A549 (cell line): ENCODE results near the gene JUP. TPM values are rescaled to one million over a fixed set of nuclear protein-coding genes. Genes with fewer than 3 reads are reported as not detected.

Source experiments
- ATAC-seq, 2 experiments: fragments of 200-7000 bp in 1 of 2; fragments of >200 bp in 1 of 2; cut with Nextera tagmentation in 1 of 2; cut with Tn5 transposase in 1 of 2; 3 replicates each; pipeline versions ENCODE4 v1.8.0 to v1.9.1; 2018 to 2020; ENCODE audit warnings: mild to moderate bottlenecking in 1 of 2, moderate library complexity in 1 of 2
- CTCF ChIA-PET: fragments of 300-600 bp; sonication (Branson Sonifier 250); formaldehyde crosslinking; extraction: SDS; loops from one replicate; lab custom pipeline; 2021; ENCODE audit warnings: antibody characterized with exemption, inconsistent platforms; lab: Yijun Ruan, JAX
- POLR2A ChIA-PET: fragments of 350-600 bp; formaldehyde crosslinking; extraction: SDS; loops from one replicate; lab custom pipeline; 2021; ENCODE audit warnings: antibody characterized with exemption, inconsistent platforms; lab: Yijun Ruan, JAX
- DNase-seq, 2 experiments: peaks; one replicate each; pipeline versions ENCODE4 v3.0.0 to v3.0.0-alpha.2; 2011 to 2016; ENCODE audit warnings: low read depth in 1 of 2, low spot score in 1 of 2
- FAIRE-seq: peaks from 2 replicates; lab custom pipeline; 2011; peaks lifted over from hg19 to GRCh38; lab: Jason Lieb, UNC
- H3K27ac ChIP-seq, 2 experiments: fragments of >200 bp; sonication (Bioruptor Twin); formaldehyde crosslinking; 3 replicates each; pipeline ENCODE4 v1.5.1; 2016 to 2017
- H3K4me1 ChIP-seq: fragments of >200 bp; sonication (Bioruptor Twin); formaldehyde crosslinking; 3 replicates; pipeline ENCODE4 v1.6.1; 2016
- H3K4me2 ChIP-seq: fragments of >200 bp; sonication (Bioruptor Twin); formaldehyde crosslinking; 3 replicates; pipeline ENCODE4 v1.6.1; 2016
- H3K4me3 ChIP-seq: fragments of >200 bp; sonication (Bioruptor Twin); formaldehyde crosslinking; 3 replicates; pipeline ENCODE4 v1.5.1; 2016
- H3K9me3 ChIP-seq: fragments of >200 bp; sonication (Bioruptor Twin); formaldehyde crosslinking; 3 replicates; pipeline ENCODE4 v1.6.1; 2016
- BHLHE40 ChIP-seq: IDR thresholded peaks from 2 replicates; pipeline ENCODE4 v1.6.1; 2012; ENCODE audit warnings: low read depth, low read length, inconsistent platforms
- CBX2 ChIP-seq: fragments of 200-600 bp; sonication (generic); IDR thresholded peaks from 2 replicates; pipeline ENCODE4 v1.6.1; 2016; ENCODE audit warnings: low read depth, mild to moderate bottlenecking, borderline replicate concordance
- CHD2 ChIP-seq: fragments of 150-350 bp; IDR thresholded peaks from 2 replicates; pipeline ENCODE4 v1.6.1; 2014; ENCODE audit warnings: low read length; ENCODE audit not compliant: partially characterized antibody
- CHD4 ChIP-seq: fragments of 200-600 bp; sonication (generic); IDR thresholded peaks from 2 replicates; pipeline ENCODE4 v1.6.1; 2016; ENCODE audit warnings: antibody characterized with exemption, mild to moderate bottlenecking, borderline replicate concordance
- CTCF ChIP-seq: fragments of >200 bp; sonication (Bioruptor Twin); formaldehyde crosslinking; IDR thresholded peaks from 3 replicates; pipeline ENCODE4 v1.5.1; 2016
- E2F6 ChIP-seq: IDR thresholded peaks from 2 replicates; pipeline ENCODE4 v1.6.1; 2012; ENCODE audit warnings: low read depth, borderline replicate concordance
- EHF ChIP-seq: fragments of 250-450 bp; sonication (Bioruptor Pico); IDR thresholded peaks from 2 replicates; pipeline ENCODE4 v1.5.0; 2020; ENCODE audit warnings: mild to moderate bottlenecking
- EHMT2 ChIP-seq: fragments of 200-600 bp; sonication (generic); IDR thresholded peaks from 2 replicates; pipeline ENCODE4 v1.6.1; 2016; ENCODE audit warnings: antibody characterized with exemption, low read depth, mild to moderate bottlenecking, moderate library complexity
- EP300 ChIP-seq, 2 experiments: fragments of >200 bp; sonication (Bioruptor Twin); formaldehyde crosslinking; IDR thresholded peaks; 2 replicates in 1 of 2; 3 replicates in 1 of 2; pipeline ENCODE4 v1.6.1; 2016 to 2017
- ESRRA ChIP-seq: fragments of 150-350 bp; IDR thresholded peaks from 2 replicates; pipeline ENCODE4 v1.6.1; 2014; ENCODE audit warnings: mild to moderate bottlenecking, low read length, borderline replicate concordance
- FOSB ChIP-seq: fragments of 250-450 bp; sonication (Bioruptor Pico); IDR thresholded peaks from 2 replicates; pipeline ENCODE4 v1.5.0; 2020; ENCODE audit warnings: mild to moderate bottlenecking, moderate library complexity
- FOSL2 ChIP-seq, 2 experiments: fragments of 450-650 bp in 1 of 2; fragments of >200 bp in 1 of 2; sonication (Bioruptor Twin) in 1 of 2; formaldehyde crosslinking; IDR thresholded peaks; 2 replicates each; pipeline versions ENCODE4 v1.5.0 to v1.6.1; 2016 to 2020; ENCODE audit warnings: mild to moderate bottlenecking in 1 of 2, moderate library complexity in 1 of 2
- GATA3 ChIP-seq: IDR thresholded peaks from 2 replicates; pipeline ENCODE4 v1.6.1; 2012; ENCODE audit warnings: borderline replicate concordance
- HES2 ChIP-seq: fragments of >200 bp; sonication (Bioruptor Twin); formaldehyde crosslinking; IDR thresholded peaks from 2 replicates; pipeline ENCODE4 v1.6.1; 2016
- HOXA7 ChIP-seq: fragments of 250-450 bp; sonication (Bioruptor Pico); IDR thresholded peaks from 2 replicates; pipeline ENCODE4 v1.5.0; 2020; ENCODE audit warnings: mild to moderate bottlenecking, moderate library complexity
- HOXB13 ChIP-seq: fragments of 250-450 bp; sonication (Bioruptor Pico); IDR thresholded peaks from 2 replicates; pipeline ENCODE4 v1.5.0; 2020; ENCODE audit warnings: low read depth, mild to moderate bottlenecking, moderate library complexity
- JUNB ChIP-seq: fragments of >200 bp; sonication (Bioruptor Twin); formaldehyde crosslinking; IDR thresholded peaks from 2 replicates; pipeline ENCODE4 v1.6.1; 2016
- MAFK ChIP-seq: fragments of 450-650 bp; IDR thresholded peaks from 2 replicates; pipeline ENCODE4 v1.6.1; 2014; ENCODE audit not compliant: partially characterized antibody
- MYC ChIP-seq: IDR thresholded peaks from 2 replicates; pipeline ENCODE4 v1.6.1; 2012; ENCODE audit warnings: mild to moderate bottlenecking, inconsistent platforms, low read length, improper control_type of control experiment, borderline replicate concordance
- NFE2L2 ChIP-seq: fragments of 150-350 bp; conservative IDR thresholded peaks from 2 replicates; pipeline ENCODE4 v1.6.1; 2014; ENCODE audit warnings: low read length
- NR3C1 ChIP-seq: fragments of >200 bp; sonication (Bioruptor Twin); formaldehyde crosslinking; IDR thresholded peaks from 3 replicates; pipeline ENCODE4 v1.6.1; 2017
- PHF8 ChIP-seq: fragments of 200-600 bp; sonication (generic); IDR thresholded peaks from 2 replicates; pipeline ENCODE4 v1.6.1; 2016; ENCODE audit warnings: low read depth, mild to moderate bottlenecking, antibody characterized with exemption, moderate library complexity, borderline replicate concordance
- POLR2AphosphoS2 ChIP-seq: conservative IDR thresholded peaks from 2 replicates; pipeline ENCODE4 v1.6.1; 2012; ENCODE audit warnings: low read length, improper control_type of control experiment, inconsistent platforms
- RARB ChIP-seq: fragments of 250-450 bp; sonication (Bioruptor Pico); IDR thresholded peaks from 2 replicates; pipeline ENCODE4 v1.8.0; 2021; ENCODE audit warnings: mild to moderate bottlenecking, moderate library complexity
- SREBF2 ChIP-seq: fragments of 450-650 bp; IDR thresholded peaks from 2 replicates; pipeline ENCODE4 v1.6.1; 2014; ENCODE audit warnings: mild to moderate bottlenecking, moderate library complexity
- ZNF302 ChIP-seq: fragments of 250-450 bp; sonication (Bioruptor Pico); IDR thresholded peaks from 2 replicates; pipeline ENCODE4 v1.9.0; 2021; ENCODE audit warnings: inconsistent platforms, mild to moderate bottlenecking, moderate library complexity
- ZSCAN20 ChIP-seq: fragments of 250-450 bp; sonication (Bioruptor Pico); IDR thresholded peaks from 2 replicates; pipeline ENCODE4 v1.8.0; 2022; ENCODE audit warnings: mild to moderate bottlenecking, moderate library complexity
- WGBS: methylation state at CpG from one replicate; pipeline ENCODE4 v1.1.6; 2017; ENCODE audit errors: missing lambda C conversion rate; 5-methylcytosine and 5-hydroxymethylcytosine counted together
- polyA plus RNA-seq, 4 experiments: library from polyadenylated mRNA; depleted of rRNA in 3 of 4; stranded (reverse); fragments of >200 nt; fragmentation: RNase III in 1 of 4; extraction: RNeasy Plus Mini Kit Qiagen cat#74134 plus additional on column Dnase treatment in 1 of 4; gene quantifications; 2 replicates in 3 of 4; 3 replicates in 1 of 4; pipeline ENCODE4 v1.2.3, GENCODE V29; 2011 to 2017
- TF ChIP-seq, protein P1 (sequence below): IDR thresholded peaks from 2 replicates; pipeline ENCODE4 v1.6.1; 2012

JUP gene
- polyA plus RNA-seq, 2 of the 4 experiments (the other 2 are of a cell fraction), result 54.8 to 107 TPM

- H3K4me1 ChIP-seq, result no peaks in the 10 kb centered on the region
- TF ChIP-seq SREBF2, result no peak
- TF ChIP-seq ZNF302, result no peak
- no peak for TF ChIP-seq JUNB
- TF ChIP-seq EP300 (IDR thresholded peaks at IDR 0.05), result no peak
- no peak for TF ChIP-seq PHF8
- no peak for TF ChIP-seq MAFK
- TF ChIP-seq ESRRA, result no peak
- no peak for TF ChIP-seq NR3C1
- TF ChIP-seq GATA3, result no peak
- no peak for TF ChIP-seq FOSL2 (IDR thresholded peaks at IDR 0.05)
- TF ChIP-seq FOSL2 (CRISPR knock-in tag; IDR thresholded peaks at IDR 0.05), result no peak
- no peak for TF ChIP-seq FOSB (CRISPR knock-in tag)
- TF ChIP-seq RARB (CRISPR knock-in tag), result no peak
- no peak for TF ChIP-seq NFE2L2
- DNase-seq, result no peak
- no peaks in the 10 kb centered on the region for H3K9me3 ChIP-seq
- peak; percentile 26 to 52; a peak in 4 of 6 replicates for ATAC-seq
- H3K4me2 ChIP-seq, result no peak overlapping the region
- FAIRE-seq, result no peak
- WGBS, result 86% methylated on average over 4 of the region's 5 CpGs
- POLR2A ChIA-PET, result interaction anchor here (1.2 kb wide), 1 partner anchor 61 kb away, joined by 3 read pairs; the partner anchor contains the start of gene JUP
- H3K27ac ChIP-seq, result no peak overlapping the region
- CTCF ChIA-PET, result interaction anchor here (1.1 to 96.0 kb wide), 9 partner anchors 11 to 235 kb away, joined by 3 to 3262 read pairs (median 4); partner anchors contain the start of genes FKBP10, HAP1, JUP and P3H4
- H3K4me3 ChIP-seq, result no peak overlapping the region
Observed at GRCh38 chr17:41725134-41725533, 61.4 kb downstream of the JUP start.

GRCh38 chr17:41724476-41725050, 61.9 kb downstream of the JUP start:
- no peak overlapping the region for H3K27ac ChIP-seq
- H3K9me3 ChIP-seq, result no peaks in the 10 kb centered on the region
- H3K4me1 ChIP-seq, result no peaks in the 10 kb centered on the region
- no peak for TF ChIP-seq JUNB
- no peak for TF ChIP-seq ZSCAN20
- no peak for TF ChIP-seq CHD2
- no peak for TF ChIP-seq ZNF302
- no peak for TF ChIP-seq HES2
- no peak for TF ChIP-seq CTCF
- no peak for TF ChIP-seq HOXB13
- ChIA-PET CTCF (interaction anchor here (0.6 to 96.0 kb wide), 9 partner anchors 10 to 342 kb away, joined by 3 to 3262 read pairs (median 4); partner anchors contain the start of genes FKBP10, HAP1, JUP and P3H4), POLR2A (interaction anchor here (1.1 to 1.2 kb wide), 3 partner anchors 10 to 61 kb away, joined by 3 to 5 read pairs (median 5); partner anchors contain the start of genes EIF1, HAP1 and JUP)
- no peak overlapping the region for H3K4me3 ChIP-seq
- FAIRE-seq, result no peak
- no peak overlapping the region for H3K4me2 ChIP-seq
- no peak for ATAC-seq
- WGBS, result 65% methylated on average over 16 of the region's 17 CpGs
- no peak for DNase-seq

- H3K27ac ChIP-seq, result no peak overlapping the region
- ChIA-PET CTCF (interaction anchor here (0.6 to 96.0 kb wide), 8 partner anchors 12 to 343 kb away, joined by 3 to 3262 read pairs (median 6); partner anchors contain the start of genes FKBP10, HAP1, JUP and P3H4), POLR2A (interaction anchor here (0.6 to 1.2 kb wide), 4 partner anchors 10 to 62 kb away, joined by 3 to 5 read pairs (median 4); partner anchors contain the start of genes EIF1, HAP1 and JUP)
- DNase-seq (no peak), ATAC-seq (peak; percentile 11 to 21; a peak in 1 of 6 replicates), FAIRE-seq (no peak)
- no peak overlapping the region for H3K4me2 ChIP-seq
- H3K4me1 ChIP-seq, result no peaks in the 10 kb centered on the region
- no peak overlapping the region for H3K4me3 ChIP-seq
- H3K9me3 ChIP-seq, result no peaks in the 10 kb centered on the region
- WGBS, result 67% methylated on average over 12 of the region's 12 CpGs
- TF ChIP-seq EHMT2 (no peak), E2F6 (no peak), HOXA7 (CRISPR knock-in tag) (no peak), MYC (no peak), POLR2AphosphoS2 (no peak), CHD4 (no peak), HES2 (no peak), SREBF2 (no peak), EHF (CRISPR knock-in tag) (no peak), GATA3 (no peak), PHF8 (no peak), NFE2L2 (no peak), CBX2 (no peak), BHLHE40 (no peak)
- TF ChIP-seq, protein P1, sequence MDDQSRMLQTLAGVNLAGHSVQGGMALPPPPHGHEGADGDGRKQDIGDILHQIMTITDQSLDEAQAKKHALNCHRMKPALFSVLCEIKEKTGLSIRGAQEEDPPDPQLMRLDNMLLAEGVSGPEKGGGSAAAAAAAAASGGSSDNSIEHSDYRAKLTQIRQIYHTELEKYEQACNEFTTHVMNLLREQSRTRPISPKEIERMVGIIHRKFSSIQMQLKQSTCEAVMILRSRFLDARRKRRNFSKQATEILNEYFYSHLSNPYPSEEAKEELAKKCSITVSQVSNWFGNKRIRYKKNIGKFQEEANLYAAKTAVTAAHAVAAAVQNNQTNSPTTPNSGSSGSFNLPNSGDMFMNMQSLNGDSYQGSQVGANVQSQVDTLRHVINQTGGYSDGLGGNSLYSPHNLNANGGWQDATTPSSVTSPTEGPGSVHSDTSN, result no peak
Observed at GRCh38 chr17:41723801-41724475, 62.6 kb downstream of the JUP start.
